ENCODE measurements around the gene TRABD.

Gene TRABD

DNA sequence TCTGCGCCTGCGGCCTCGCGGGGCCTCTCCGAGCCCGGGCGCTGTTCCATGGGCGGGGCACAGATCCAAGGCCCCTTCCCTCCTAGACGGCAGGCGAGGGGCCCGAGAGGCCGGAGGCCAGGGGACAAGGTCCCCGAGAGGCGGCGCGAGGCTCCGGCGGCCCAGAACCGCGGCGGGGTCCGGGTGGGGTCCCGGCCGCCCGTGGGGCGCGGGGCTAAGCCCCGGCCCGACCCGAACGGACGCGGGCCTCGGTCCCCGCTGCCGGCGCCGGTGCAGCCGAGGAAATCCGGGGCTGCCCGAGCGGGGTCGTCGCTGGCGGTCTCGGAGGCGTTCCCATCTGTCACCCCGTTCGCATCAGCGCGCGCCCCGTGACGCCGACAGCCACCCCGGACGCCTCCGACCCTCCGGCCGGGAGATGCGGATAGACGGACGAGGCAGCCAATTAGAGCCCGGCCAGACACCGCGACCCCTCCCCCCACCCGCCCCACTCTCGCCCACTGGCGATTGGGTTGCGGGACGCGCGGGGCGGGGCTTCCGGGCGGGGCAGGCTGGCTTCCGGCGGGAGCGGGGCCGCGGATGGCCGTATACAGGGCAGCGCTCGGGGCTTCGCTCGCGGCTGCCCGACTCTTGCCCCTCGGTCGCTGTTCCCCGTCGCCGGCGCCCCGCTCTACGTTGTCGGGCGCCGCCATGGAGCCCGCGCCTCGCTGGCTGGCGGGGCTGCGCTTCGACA, 14.9 kb downstream of the TRABD start, which contains the start of gene SELENOO:
Gene SELENOO (plus strand): TSS at position 551 of the 730 bp plus-strand sequence. CDS start 26 bp downstream, at position 577.
- TF ChIP-seq ZFX (IDR thresholded peaks at IDR 0.05; ENCODE audit: borderline replicate concordance), result no peak
- peak within 1 kb of the TSS; percentile 78 for H3K27ac ChIP-seq

GRCh38 chr22:50201191-50202129, 15.7 kb downstream of the TRABD start:
- H3K27ac ChIP-seq, result peak overlapping the region; percentile 78
- TF ChIP-seq CTCF (IDR thresholded peaks at IDR 0.05) (no peak), ZFX (IDR thresholded peaks at IDR 0.05; ENCODE audit: borderline replicate concordance) (no peak)

- peak overlapping the region; percentile 78 for H3K27ac ChIP-seq
- TF ChIP-seq ZFX (IDR thresholded peaks at IDR 0.05; ENCODE audit: borderline replicate concordance) (no peak), CTCF (IDR thresholded peaks at IDR 0.05) (no peak)
These were observed 16.5 kb downstream of the TRABD start for GRCh38 chr22:50202130-50202666.

DNA sequence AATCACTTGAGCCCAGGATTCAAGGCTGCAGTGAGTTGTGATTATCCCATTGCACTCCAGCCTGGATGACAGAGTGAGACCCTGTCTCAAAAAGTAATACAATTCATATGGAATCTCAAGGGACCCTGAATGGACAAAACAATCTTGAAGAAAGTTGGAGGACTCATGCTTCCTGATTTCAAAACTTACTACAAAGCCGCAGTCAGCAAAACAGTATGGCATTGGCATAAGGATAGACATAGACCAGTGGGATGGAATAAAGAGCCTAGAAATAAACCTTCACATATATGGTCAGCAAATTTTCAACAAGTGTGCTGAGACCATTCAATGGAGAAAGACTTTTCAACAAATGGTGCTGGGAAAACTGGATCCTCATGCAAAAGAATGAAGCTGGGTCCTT, 17.6 kb downstream of the TRABD start:
- H3K27ac ChIP-seq, result no peak overlapping the region; the same call in 1 of the 2 replicates

GRCh38 chr22:50204571-50204970, 18.9 kb downstream of the TRABD start:
- peak overlapping the region; percentile 34 for H3K27ac ChIP-seq
- TF ChIP-seq ZFX (IDR thresholded peaks at IDR 0.05; ENCODE audit: borderline replicate concordance) (no peak), CTCF (IDR thresholded peaks at IDR 0.05) (no peak)

More for the DNA sequence above, 17.6 kb downstream of the TRABD start:
- TF ChIP-seq CTCF (IDR thresholded peaks at IDR 0.05) (no peak), ZFX (IDR thresholded peaks at IDR 0.05; ENCODE audit: borderline replicate concordance) (no peak)

DNA sequence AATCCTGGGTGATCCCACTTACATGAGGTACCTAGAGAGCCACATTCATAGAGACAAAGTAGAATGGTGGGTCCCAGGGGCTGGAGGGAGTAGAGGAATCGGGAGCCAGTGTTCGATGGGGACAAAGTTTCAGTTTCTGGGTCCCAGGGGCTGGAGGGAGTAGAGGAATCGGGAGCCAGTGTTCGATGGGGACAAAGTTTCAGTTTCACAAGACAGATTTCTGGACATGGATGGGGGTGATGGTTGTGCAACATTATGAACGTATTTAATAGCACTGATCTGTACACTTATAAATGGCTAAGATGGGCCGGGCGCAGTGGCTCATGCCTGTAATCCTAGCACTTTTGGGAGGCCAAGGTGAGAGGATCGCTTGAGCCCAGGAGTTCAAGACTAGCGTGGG, 19.3 kb downstream of the TRABD start:
- H3K27ac ChIP-seq, result peak overlapping the region; percentile 34; the same call in 1 of the 2 replicates

DNA sequence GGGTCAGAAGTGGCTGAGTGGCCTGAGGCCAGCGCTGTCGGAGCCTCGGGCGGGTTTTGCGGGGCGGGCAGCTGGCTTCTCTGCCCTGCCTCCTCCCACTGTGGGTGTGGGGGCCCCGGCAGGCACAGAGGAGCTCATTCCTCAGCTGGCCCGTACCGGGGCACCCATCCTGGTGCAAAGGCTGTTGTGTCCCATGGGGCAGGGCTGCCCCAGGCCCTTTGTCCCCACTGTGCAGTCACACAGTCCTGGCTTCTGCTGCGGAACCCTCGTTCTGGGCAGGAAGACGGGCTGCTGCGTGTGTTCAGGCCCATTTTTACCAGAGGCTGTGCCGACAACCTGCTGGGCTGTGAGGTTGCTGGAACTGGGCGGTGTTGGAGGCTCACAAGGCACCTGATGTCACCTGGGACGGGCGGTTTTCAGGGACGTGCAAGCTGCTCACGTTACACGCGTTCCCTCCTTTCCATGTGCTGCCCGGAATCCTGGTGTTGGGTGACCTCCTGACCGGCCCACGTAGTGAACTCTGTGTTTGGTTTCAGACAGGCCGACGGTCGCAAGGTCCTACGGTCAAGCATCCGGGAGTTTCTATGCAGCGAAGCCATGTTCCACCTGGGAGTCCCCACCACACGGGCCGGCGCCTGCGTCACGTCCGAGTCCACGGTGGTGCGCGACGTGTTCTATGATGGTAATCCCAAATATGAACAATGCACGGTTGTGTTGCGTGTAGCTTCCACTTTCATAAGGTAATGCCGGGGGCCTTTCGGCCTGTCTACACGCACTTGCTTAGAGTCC, 20.3 kb downstream of the TRABD start:
- TF ChIP-seq ZFX (IDR thresholded peaks at IDR 0.05; ENCODE audit: borderline replicate concordance), result no peak
- TF ChIP-seq CTCF (IDR thresholded peaks at IDR 0.05), result no peak
- H3K27ac ChIP-seq, result peak overlapping the region; percentile 34

Measured in 22Rv1 (cell line).